Small intestine (tissue), 7 donors: ENCODE data around the gene KDM2A. TPM values are rescaled to one million over a fixed set of nuclear protein-coding genes. Genes with fewer than 3 reads are reported as not detected.

ENCODE experiments used
- DNase-seq, 2 donors: peaks; one replicate each; pipeline versions ENCODE4 v3.0.0 to v3.0.0-alpha.2; 2013
- FAIRE-seq: peaks from 2 replicates; lab custom pipeline; 2012; peaks lifted over from hg19 to GRCh38; lab: Jason Lieb, UNC
- H3K27ac ChIP-seq, 3 donors: one replicate each; pipeline ENCODE4 v1.5.1; 2013; ENCODE audit warnings: low read length in 2 of 3, mild to moderate bottlenecking in 2 of 3, control low read depth in 1 of 3, inconsistent platforms in 1 of 3, low read depth in 1 of 3, moderate library complexity in 1 of 3
- H3K27me3 ChIP-seq, 3 donors: one replicate each; pipeline ENCODE4 v1.6.1; 2013; ENCODE audit warnings: low read length in 3 of 3, inconsistent platforms in 1 of 3; ENCODE audit not compliant: control insufficient read depth in 3 of 3, insufficient read depth in 3 of 3
- H3K36me3 ChIP-seq, 3 donors: one replicate each; pipeline ENCODE4 v1.6.1; 2013; ENCODE audit warnings: low read length in 3 of 3, inconsistent platforms in 1 of 3, low read depth in 1 of 3, mild to moderate bottlenecking in 1 of 3, moderate library complexity in 1 of 3; ENCODE audit not compliant: control insufficient read depth in 3 of 3, insufficient read depth in 2 of 3
- H3K4me1 ChIP-seq, 3 donors: one replicate each; pipeline ENCODE4 v1.6.1; 2013; ENCODE audit warnings: low read length in 2 of 3, inconsistent platforms in 1 of 3, low read depth in 1 of 3, mild to moderate bottlenecking in 1 of 3, moderate library complexity in 1 of 3; ENCODE audit not compliant: control insufficient read depth in 3 of 3, insufficient read depth in 2 of 3
- H3K4me3 ChIP-seq, 3 donors: one replicate each; pipeline ENCODE4 v1.5.1; 2013; ENCODE audit warnings: low read length in 3 of 3, control low read depth in 1 of 3, inconsistent platforms in 1 of 3, low read depth in 1 of 3, mild to moderate bottlenecking in 1 of 3, moderate library complexity in 1 of 3
- H3K9me3 ChIP-seq, 2 donors: one replicate each; pipeline ENCODE4 v1.6.1; 2013; ENCODE audit warnings: low read depth in 1 of 2, low read length in 1 of 2; ENCODE audit not compliant: control insufficient read depth in 2 of 2, insufficient read depth in 1 of 2
- WGBS, 3 donors: extraction: QIAGEN DNeasy Blood & Tissue Kit; methylation state at CpG; one replicate each; pipeline ENCODE4 v1.1.7; 2013; 5-methylcytosine and 5-hydroxymethylcytosine counted together
- polyA plus RNA-seq, 4 donors: library from polyadenylated mRNA; stranded (reverse) in 3 of 4; unstranded in 1 of 4; fragments of 200-250 nt in 3 of 4; fragments of 120-200 nt in 1 of 4; gene quantifications; one replicate each; pipeline versions ENCODE4 v1.2.1 to v1.2.3, GENCODE V29; 2013
- donor health status: healthy with polysubstance abuse.
- donor health status: control.
- donor health status: control.
- donor health status: Bipolar disorder and iron deficiency.
- donor health status: healthy.

The KDM2A gene
- polyA plus RNA-seq, 4 donors: 19.2 to 59.8 (median 24.7) TPM

- FAIRE-seq (no peak), DNase-seq (peak; percentile 60 to 81)
- H3K4me1 ChIP-seq: peaks cover 0 to 19% (median 0%) of the 10 kb centered on the region in 3 donors
- WGBS, 3 donors: 9 to 22% (median 19%) methylated on average over 18 to 23 of the region's 23 CpGs
- H3K9me3 ChIP-seq: no peaks in the 10 kb centered on the region
- peak overlapping the region; percentile 64 to 93 (median 84) for H3K4me3 ChIP-seq
- H3K27ac ChIP-seq: peak overlapping the region; percentile 74 to 87 (median 83)
- H3K36me3 ChIP-seq: peaks cover 1 to 59% (median 2%) of the 10 kb centered on the region in 3 donors
- H3K27me3 ChIP-seq: no peaks in the 10 kb centered on the region
Observed at GRCh38 chr11:67302571-67303131, 183.6 kb downstream of the KDM2A start.

- 0 to 2% (median 1%) methylated on average over 39 to 65 of the region's 65 CpGs for WGBS, 3 donors
- Histone ChIP-seq H3K9me3 (no peaks in the 10 kb centered on the region), H3K27ac (peak within 1 kb of the TSS; percentile 80 to 87 (median 83)), H3K36me3 (peaks cover 2 to 65% (median 7%) of the 10 kb centered on the region in 3 donors), H3K27me3 (no peaks in the 10 kb centered on the region), H3K4me3 (peak within 1 kb of the TSS; percentile 64 to 93 (median 84)), H3K4me1 (peaks cover 0 to 19% (median 0%) of the 10 kb centered on the region in 3 donors)
- FAIRE-seq (no peak), DNase-seq (peak; percentile 93 to 94)
Observed at GRCh38 chr11:67303132-67303834, 184.2 kb downstream of the KDM2A start, which contains the start of gene SSH3. Gene SSH3 (plus strand): TSS chr11:67303530. CDS start chr11:67303626, 96 bp downstream.

- peak overlapping the region; percentile 50 to 83 (median 80) for H3K27ac ChIP-seq
- peaks cover 0 to 19% (median 0%) of the 10 kb centered on the region in 3 donors for H3K4me1 ChIP-seq
- no peaks in the 10 kb centered on the region for H3K9me3 ChIP-seq
- DNase-seq (peak; percentile 45 to 64), FAIRE-seq (no peak)
- WGBS, 3 donors: 3 to 6% (median 4%) methylated on average over 30 to 43 of the region's 43 CpGs
- H3K27me3 ChIP-seq: no peaks in the 10 kb centered on the region
- H3K4me3 ChIP-seq: peak overlapping the region; percentile 64 to 93 (median 84)
- H3K36me3 ChIP-seq: peaks cover 2 to 68% (median 7%) of the 10 kb centered on the region in 3 donors
Observed at GRCh38 chr11:67303835-67304411, 184.9 kb downstream of the KDM2A start.

- 32 to 72% (median 49%) methylated on average over 14 of the region's 14 CpGs for WGBS, 3 donors
- DNase-seq (no peak), FAIRE-seq (no peak)
- Histone ChIP-seq H3K4me1 (peaks cover 0 to 19% (median 0%) of the 10 kb centered on the region in 3 donors), H3K27me3 (no peaks in the 10 kb centered on the region), H3K27ac (no peak overlapping the region), H3K36me3 (peaks cover 2 to 68% (median 7%) of the 10 kb centered on the region in 3 donors), H3K9me3 (no peaks in the 10 kb centered on the region), H3K4me3 (peak overlapping the region in 2 of 3 donors; percentile 64 to 93)
Observed at GRCh38 chr11:67304511-67305113, 185.5 kb downstream of the KDM2A start.

- H3K9me3 ChIP-seq: no peaks in the 10 kb centered on the region
- 92 to 93% (median 92%) methylated on average over 19 of the region's 19 CpGs for WGBS, 3 donors
- FAIRE-seq (no peak), DNase-seq (no peak)
- no peak overlapping the region for H3K27ac ChIP-seq
- H3K4me3 ChIP-seq: no peak overlapping the region
- H3K36me3 ChIP-seq: peaks cover 5 to 68% (median 11%) of the 10 kb centered on the region in 3 donors
- H3K27me3 ChIP-seq: no peaks in the 10 kb centered on the region
- peaks cover 0 to 17% (median 0%) of the 10 kb centered on the region in 3 donors for H3K4me1 ChIP-seq
Observed at GRCh38 chr11:67306769-67307544, 187.9 kb downstream of the KDM2A start.

GRCh38 chr11:67307545-67308001, 188.5 kb downstream of the KDM2A start:
- H3K9me3 ChIP-seq: no peaks in the 10 kb centered on the region
- H3K27me3 ChIP-seq: no peaks in the 10 kb centered on the region
- no peak for FAIRE-seq
- H3K4me1 ChIP-seq: peaks cover 0 to 16% (median 0%) of the 10 kb centered on the region in 3 donors
- H3K4me3 ChIP-seq: no peak overlapping the region
- H3K27ac ChIP-seq: no peak overlapping the region
- no peak for DNase-seq
- WGBS, 3 donors: 86 to 96% (median 93%) methylated on average over 12 of the region's 12 CpGs
- H3K36me3 ChIP-seq: peaks cover 5 to 67% (median 11%) of the 10 kb centered on the region in 3 donors
